Activated naive CD4-positive, alpha-beta T cell treated with anti-CD3 and anti-CD28 coated beads, Interleukin-2, amount 50 U/mL, for 24 hours (primary cell): Measurements from ENCODE around the gene METTL25.

Experiments
- H3K27ac Mint-ChIP-seq: one replicate; pipeline ENCODE4 v1.8.0; 2021; ENCODE audit warnings: mild to moderate bottlenecking, mixed read lengths
- H3K27me3 Mint-ChIP-seq: one replicate; pipeline ENCODE4 v1.8.0; 2021; ENCODE audit warnings: mixed read lengths
- H3K36me3 Mint-ChIP-seq: one replicate; pipeline ENCODE4 v1.8.0; 2021; ENCODE audit warnings: mixed read lengths
- H3K4me1 Mint-ChIP-seq: one replicate; pipeline ENCODE4 v1.8.0; 2021; ENCODE audit warnings: mixed read lengths
- H3K4me3 Mint-ChIP-seq: one replicate; pipeline ENCODE4 v1.8.0; 2021; ENCODE audit warnings: mild to moderate bottlenecking, mixed read lengths
- H3K9me3 Mint-ChIP-seq: one replicate; pipeline ENCODE4 v1.8.0; 2021; ENCODE audit warnings: mixed read lengths

The METTL25 gene

DNA sequence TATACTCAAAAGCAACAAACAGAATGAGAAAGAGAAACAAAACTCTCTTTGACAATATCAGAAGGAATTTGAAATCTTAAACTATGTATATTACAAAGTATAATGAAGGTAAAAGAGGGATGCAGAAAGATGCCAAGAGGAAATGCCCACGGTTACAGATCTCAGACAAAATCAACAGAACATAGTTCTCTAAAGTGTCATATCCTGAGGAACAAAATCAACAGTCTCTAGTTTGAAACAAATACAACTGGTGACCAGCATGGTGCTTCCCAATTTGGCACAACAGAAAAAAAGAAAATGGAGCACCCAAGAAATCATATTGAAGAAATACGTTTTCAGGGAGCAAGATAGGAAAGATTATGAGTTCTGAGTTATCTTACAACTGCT, 116.5 kb downstream of the METTL25 start:
- Mint-ChIP-seq H3K4me1 (no peaks in the 10 kb centered on the region), H3K27me3 (no peaks in the 10 kb centered on the region), H3K9me3 (no peaks in the 10 kb centered on the region), H3K4me3 (no peak overlapping the region), H3K36me3 (peaks cover 40% of the 10 kb centered on the region), H3K27ac (no peak overlapping the region)

DNA sequence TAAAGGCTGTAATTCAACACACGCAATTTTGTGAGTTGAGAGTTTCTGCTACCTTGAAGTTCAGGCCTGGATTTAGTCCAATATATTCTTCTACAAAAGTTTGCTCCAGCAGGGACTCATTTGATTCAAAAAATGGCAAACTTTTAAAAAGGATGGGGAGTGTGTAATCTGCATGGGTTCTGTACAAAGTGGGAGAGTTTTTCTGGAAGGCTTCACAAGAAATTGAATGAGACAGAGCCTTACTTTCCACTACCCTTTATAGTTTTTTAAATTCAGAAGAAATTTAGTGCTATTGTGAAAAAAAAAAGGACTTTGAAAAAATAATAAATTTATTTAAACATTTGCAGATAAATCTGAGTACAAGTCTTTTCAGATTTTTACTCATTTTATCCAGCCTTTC, 116.9 kb downstream of the METTL25 start:
- no peaks in the 10 kb centered on the region for H3K9me3 Mint-ChIP-seq
- no peak overlapping the region for H3K4me3 Mint-ChIP-seq
- H3K36me3 Mint-ChIP-seq, result peaks cover 39% of the 10 kb centered on the region
- no peak overlapping the region for H3K27ac Mint-ChIP-seq
- H3K27me3 Mint-ChIP-seq, result no peaks in the 10 kb centered on the region
- no peaks in the 10 kb centered on the region for H3K4me1 Mint-ChIP-seq

DNA sequence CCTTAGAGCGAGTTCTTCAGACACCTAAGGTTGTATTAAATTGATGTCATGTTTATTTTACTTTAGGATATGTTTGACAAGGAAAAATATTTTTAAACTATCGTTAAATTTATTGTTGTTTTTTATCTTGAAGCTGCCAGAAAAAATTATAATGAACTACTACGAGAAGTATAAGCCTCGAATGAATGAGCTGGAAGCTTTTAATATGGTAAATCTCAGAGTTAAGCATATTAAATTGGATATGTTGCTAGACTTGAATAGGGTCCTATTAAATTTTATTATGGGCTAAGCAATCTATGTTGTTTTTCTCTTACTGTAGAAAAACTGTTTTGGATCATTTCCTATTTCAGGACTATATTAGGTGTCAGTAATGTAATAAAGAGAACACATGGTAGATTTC, 118.2 kb downstream of the METTL25 start:
- H3K4me3 Mint-ChIP-seq, result no peak overlapping the region
- no peaks in the 10 kb centered on the region for H3K27me3 Mint-ChIP-seq
- no peaks in the 10 kb centered on the region for H3K9me3 Mint-ChIP-seq
- no peaks in the 10 kb centered on the region for H3K4me1 Mint-ChIP-seq
- H3K27ac Mint-ChIP-seq, result no peak overlapping the region
- H3K36me3 Mint-ChIP-seq, result peaks cover 36% of the 10 kb centered on the region

DNA sequence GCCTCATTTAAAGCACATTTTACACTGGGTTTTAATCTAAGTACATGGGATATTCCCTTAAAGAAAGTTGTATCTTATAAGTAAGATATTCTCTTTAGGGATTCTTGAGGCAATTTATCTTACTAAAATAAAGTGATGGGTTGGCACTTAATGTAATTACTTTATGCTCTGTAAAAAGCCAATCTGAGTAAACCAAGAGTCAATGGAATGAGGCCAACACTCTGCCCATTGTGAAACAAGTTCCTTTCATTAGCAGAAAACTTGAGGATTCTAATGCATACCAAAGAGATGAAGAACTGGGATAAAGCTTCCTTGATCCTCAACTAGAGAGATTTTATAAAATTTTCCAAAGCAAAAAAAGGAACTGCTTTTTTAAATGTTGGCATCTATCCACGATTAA, 121.2 kb downstream of the METTL25 start:
- Mint-ChIP-seq H3K36me3 (peaks cover 23% of the 10 kb centered on the region), H3K27me3 (no peaks in the 10 kb centered on the region), H3K27ac (no peak overlapping the region), H3K4me3 (no peak overlapping the region), H3K9me3 (peaks cover 14% of the 10 kb centered on the region), H3K4me1 (no peaks in the 10 kb centered on the region)

DNA sequence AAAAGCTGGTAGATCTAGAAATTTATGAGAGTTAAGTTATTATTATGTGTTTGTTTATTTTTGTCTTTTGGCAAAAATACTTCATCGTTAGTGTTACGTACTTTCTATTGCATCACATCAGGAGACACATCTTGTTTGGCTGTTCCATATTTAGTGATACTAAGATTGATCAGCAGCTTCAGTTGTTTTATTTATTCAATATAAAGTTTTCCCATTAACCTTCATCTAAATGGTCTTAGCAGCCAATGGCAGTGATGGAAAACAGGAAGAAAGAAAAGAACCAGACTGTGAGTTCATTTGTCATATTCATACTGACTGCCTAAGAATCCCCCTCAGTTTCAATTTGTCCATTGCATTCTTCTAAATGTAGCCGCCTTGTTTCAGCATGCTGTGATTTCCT, 122.3 kb downstream of the METTL25 start:
- Mint-ChIP-seq H3K27ac (no peak overlapping the region), H3K4me3 (no peak overlapping the region), H3K4me1 (no peaks in the 10 kb centered on the region), H3K36me3 (peaks cover 17% of the 10 kb centered on the region), H3K27me3 (no peaks in the 10 kb centered on the region), H3K9me3 (peaks cover 14% of the 10 kb centered on the region)

DNA sequence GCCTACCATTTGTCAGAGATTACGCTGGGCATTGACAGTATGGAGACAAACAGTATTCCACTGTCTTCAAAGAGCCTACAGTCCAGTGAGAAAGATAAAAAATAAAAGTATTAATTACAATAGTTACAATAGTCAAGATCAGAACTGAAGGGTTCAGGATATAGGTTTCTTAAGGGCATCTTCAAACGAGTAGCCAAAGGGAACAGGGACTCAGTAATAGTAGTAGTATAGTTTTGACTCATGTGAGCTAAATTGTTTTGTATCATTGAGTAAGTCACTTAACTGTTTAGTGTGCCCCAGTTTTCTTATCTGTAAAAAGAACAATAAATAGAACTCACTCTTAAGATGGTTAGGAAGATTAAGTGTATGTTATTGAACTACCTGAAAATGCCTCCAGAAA, 123.6 kb downstream of the METTL25 start:
- H3K27me3 Mint-ChIP-seq, result no peaks in the 10 kb centered on the region
- H3K9me3 Mint-ChIP-seq, result peaks cover 14% of the 10 kb centered on the region
- no peak overlapping the region for H3K27ac Mint-ChIP-seq
- H3K4me3 Mint-ChIP-seq, result no peak overlapping the region
- H3K4me1 Mint-ChIP-seq, result no peaks in the 10 kb centered on the region
- peaks cover 13% of the 10 kb centered on the region for H3K36me3 Mint-ChIP-seq

DNA sequence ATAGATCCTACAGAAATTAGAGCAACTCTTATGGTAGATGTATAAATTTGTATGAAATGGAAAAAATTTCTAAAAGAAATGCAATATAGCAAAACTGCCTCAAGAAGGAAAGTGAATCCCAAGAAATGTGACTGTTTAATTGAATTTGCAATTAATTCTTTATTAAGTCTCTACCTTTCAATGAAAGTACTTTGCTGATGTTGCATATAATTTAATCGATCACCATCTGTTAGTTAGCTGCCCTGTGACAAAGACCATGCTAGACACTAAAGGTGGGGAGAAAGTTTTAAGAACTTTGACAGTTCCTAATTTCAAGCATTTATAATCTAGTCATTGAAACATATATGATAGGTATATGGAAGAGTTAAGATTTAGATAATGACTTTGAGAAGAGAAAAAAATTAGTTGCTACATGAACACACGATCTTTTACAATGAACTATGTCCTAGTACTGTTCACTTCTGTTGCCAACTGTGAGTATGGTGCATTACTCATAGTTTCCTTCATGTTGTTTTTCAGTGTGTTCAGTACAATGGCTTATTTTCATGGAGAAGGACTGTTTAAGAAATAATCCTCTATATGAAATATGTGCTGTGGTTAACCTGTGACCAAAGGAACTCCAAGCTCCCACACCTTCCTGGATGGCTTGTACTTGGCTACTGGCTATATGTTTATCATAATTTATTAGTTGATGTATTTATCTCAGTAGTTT, 128.4 kb downstream of the METTL25 start:
- Mint-ChIP-seq H3K4me1 (no peaks in the 10 kb centered on the region), H3K9me3 (peaks cover 35% of the 10 kb centered on the region)

DNA sequence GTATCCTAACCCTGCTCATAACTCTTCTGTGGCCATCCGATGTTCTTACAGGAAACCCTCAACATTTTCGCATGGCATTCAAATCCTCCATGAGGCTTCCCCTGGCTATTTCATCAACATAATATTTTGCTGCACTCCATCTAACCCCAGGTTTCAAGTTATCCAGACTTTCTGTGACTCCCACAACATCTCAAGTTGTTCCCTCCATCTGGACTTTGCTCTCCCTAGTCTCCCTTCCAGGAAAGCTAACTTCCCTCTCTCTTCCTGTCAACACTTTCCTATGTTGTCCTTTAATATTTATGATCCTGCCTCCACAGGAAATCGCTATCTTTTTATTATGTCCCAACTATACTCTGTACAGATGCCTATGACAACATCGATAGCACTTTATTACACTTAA, 146.1 kb downstream of the METTL25 start:
- Mint-ChIP-seq H3K27ac (no peak overlapping the region), H3K4me1 (no peaks in the 10 kb centered on the region), H3K36me3 (no peaks in the 10 kb centered on the region), H3K4me3 (no peak overlapping the region), H3K9me3 (no peaks in the 10 kb centered on the region), H3K27me3 (peaks cover 11% of the 10 kb centered on the region)

More for the DNA sequence above, 128.4 kb downstream of the METTL25 start:
- no peak overlapping the region for H3K27ac Mint-ChIP-seq
- no peak overlapping the region for H3K4me3 Mint-ChIP-seq
- peaks cover 3% of the 10 kb centered on the region for H3K36me3 Mint-ChIP-seq
- no peaks in the 10 kb centered on the region for H3K27me3 Mint-ChIP-seq

- no peaks in the 10 kb centered on the region for H3K36me3 Mint-ChIP-seq
- no peak overlapping the region for H3K4me3 Mint-ChIP-seq
- no peaks in the 10 kb centered on the region for H3K4me1 Mint-ChIP-seq
- H3K27ac Mint-ChIP-seq, result no peak overlapping the region
- peaks cover 11% of the 10 kb centered on the region for H3K27me3 Mint-ChIP-seq
- no peaks in the 10 kb centered on the region for H3K9me3 Mint-ChIP-seq
Observed at GRCh38 chr12:82505150-82505549, 146.8 kb downstream of the METTL25 start.

GRCh38 chr12:82507686-82508085, 149.4 kb downstream of the METTL25 start:
- no peak overlapping the region for H3K4me3 Mint-ChIP-seq
- no peaks in the 10 kb centered on the region for H3K4me1 Mint-ChIP-seq
- no peaks in the 10 kb centered on the region for H3K36me3 Mint-ChIP-seq
- peaks cover 4% of the 10 kb centered on the region for H3K27me3 Mint-ChIP-seq
- H3K27ac Mint-ChIP-seq, result no peak overlapping the region
- no peaks in the 10 kb centered on the region for H3K9me3 Mint-ChIP-seq

DNA sequence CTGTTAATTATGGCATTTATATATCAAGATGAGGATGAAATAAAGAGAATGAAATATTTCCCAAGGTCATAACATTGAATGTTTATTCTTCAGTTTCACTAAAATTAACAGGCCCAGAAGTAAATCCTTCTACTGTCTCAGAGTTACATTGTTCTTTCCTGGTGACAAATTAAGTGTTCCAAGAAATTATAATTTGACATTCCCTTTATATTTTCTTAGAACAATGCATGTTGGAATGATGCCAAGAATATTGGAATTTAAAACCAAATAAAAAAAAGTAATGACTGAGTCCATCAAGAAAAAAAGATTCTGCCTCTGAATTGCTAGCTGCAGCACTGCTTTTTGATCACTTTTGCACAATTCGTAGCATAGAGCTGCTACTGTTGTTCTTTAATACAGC, 152.1 kb downstream of the METTL25 start:
- Mint-ChIP-seq H3K4me3 (no peak overlapping the region), H3K9me3 (no peaks in the 10 kb centered on the region), H3K36me3 (no peaks in the 10 kb centered on the region), H3K27me3 (no peaks in the 10 kb centered on the region), H3K4me1 (no peaks in the 10 kb centered on the region), H3K27ac (no peak overlapping the region)

DNA sequence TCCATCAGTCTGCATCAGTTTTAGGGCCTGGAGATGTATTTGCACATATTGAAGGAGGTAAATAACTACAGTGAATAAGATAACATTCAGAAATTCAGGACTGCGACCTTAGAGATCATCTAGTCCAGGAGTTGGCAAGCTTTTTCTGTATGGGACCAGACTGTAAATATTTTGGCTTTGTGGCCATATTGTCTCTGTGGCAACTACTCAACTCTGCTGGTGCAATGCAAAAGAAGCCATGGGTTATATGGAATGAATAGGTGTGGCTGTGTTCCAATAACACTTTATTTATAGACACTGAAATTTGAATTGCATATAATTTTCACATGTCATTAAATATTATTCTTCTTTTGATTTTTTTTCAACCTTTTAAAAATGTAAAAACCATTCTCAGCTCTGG, 156.6 kb downstream of the METTL25 start:
- no peak overlapping the region for H3K4me3 Mint-ChIP-seq
- H3K27me3 Mint-ChIP-seq, result peaks cover 4% of the 10 kb centered on the region
- H3K27ac Mint-ChIP-seq, result no peak overlapping the region
- no peaks in the 10 kb centered on the region for H3K4me1 Mint-ChIP-seq
- H3K36me3 Mint-ChIP-seq, result no peaks in the 10 kb centered on the region
- no peaks in the 10 kb centered on the region for H3K9me3 Mint-ChIP-seq

DNA sequence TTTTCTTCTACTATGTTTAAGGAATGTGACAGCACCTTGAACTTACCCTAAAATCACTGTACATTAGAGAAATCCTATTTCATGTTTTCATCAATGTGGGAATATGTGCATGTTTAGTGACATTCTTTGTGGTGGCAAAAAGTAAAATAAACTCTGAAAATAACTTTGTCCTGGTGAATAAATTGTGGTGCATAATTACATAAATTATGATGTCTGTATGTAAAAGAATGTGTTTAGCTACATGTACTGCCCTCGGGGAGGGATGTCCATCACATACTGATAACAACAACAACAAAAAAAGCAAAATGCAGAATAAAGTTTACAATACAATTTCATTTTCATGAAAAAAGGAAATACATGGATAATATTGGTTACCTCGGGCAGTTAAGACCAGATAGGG, 157.3 kb downstream of the METTL25 start:
- H3K27me3 Mint-ChIP-seq, result peaks cover 4% of the 10 kb centered on the region
- H3K9me3 Mint-ChIP-seq, result no peaks in the 10 kb centered on the region
- H3K4me3 Mint-ChIP-seq, result no peak overlapping the region
- H3K4me1 Mint-ChIP-seq, result no peaks in the 10 kb centered on the region
- no peaks in the 10 kb centered on the region for H3K36me3 Mint-ChIP-seq
- no peak overlapping the region for H3K27ac Mint-ChIP-seq

DNA sequence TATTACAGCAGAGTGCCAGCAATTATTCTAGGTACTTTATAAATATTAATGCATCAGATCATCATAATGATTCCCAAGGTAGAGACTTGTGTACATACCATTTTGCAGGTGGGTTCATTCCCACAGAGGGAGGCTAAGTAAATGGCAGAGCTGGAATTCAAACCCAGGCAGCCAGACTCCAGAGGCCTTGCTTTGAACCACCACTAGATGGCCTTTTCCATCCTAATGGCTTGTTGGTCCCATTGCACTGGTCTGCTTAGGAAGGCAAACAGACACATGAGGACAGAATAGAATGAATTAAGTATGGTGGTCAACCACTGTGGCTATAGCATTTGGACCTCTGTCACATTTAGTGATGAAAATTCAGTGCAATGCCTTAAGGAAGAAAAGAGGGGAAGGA, 158.7 kb downstream of the METTL25 start:
- Mint-ChIP-seq H3K4me1 (no peaks in the 10 kb centered on the region), H3K9me3 (no peaks in the 10 kb centered on the region), H3K36me3 (no peaks in the 10 kb centered on the region), H3K27ac (no peak overlapping the region), H3K27me3 (peaks cover 4% of the 10 kb centered on the region), H3K4me3 (no peak overlapping the region)

DNA sequence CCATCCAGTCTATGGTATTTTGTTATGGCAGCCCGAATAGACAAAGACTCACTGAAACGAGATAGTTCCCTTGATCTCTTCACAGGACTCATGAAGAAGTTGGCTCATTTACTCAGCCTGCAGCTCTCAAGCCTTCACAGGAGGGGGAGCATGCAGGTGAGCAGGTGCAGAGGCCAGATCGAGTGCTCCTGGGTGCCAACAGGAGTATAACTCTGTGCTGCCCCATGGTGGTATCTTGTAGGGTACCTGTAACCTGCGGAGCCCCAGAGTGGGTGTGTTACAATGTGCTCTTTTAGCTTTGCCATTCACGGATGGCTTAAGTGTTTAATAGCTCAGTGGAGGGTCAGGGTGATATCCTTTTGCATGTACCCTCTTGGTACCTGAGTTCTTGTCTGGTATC, 159.5 kb downstream of the METTL25 start:
- peaks cover 4% of the 10 kb centered on the region for H3K27me3 Mint-ChIP-seq
- no peaks in the 10 kb centered on the region for H3K9me3 Mint-ChIP-seq
- no peaks in the 10 kb centered on the region for H3K36me3 Mint-ChIP-seq
- no peaks in the 10 kb centered on the region for H3K4me1 Mint-ChIP-seq
- H3K27ac Mint-ChIP-seq, result no peak overlapping the region
- H3K4me3 Mint-ChIP-seq, result no peak overlapping the region

DNA sequence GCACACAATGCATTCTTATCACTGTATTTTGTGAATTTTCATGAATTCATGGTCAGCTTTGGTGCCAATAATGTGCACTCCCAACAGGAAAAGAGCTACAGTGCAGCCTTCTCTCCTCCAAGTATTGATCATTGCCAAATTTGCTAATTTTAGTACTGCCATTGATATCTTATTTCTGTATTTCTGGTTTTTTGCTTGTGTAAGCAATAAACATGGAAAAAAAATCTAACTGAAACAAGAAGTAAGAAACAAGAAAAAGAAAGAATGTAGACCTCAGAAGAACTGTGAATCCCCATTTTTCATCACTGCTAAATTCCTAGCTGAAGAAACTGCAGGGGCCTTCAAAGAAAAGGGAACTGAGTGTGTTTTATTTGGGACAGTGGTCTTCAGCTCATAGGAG, 161.2 kb downstream of the METTL25 start:
- Mint-ChIP-seq H3K27ac (no peak overlapping the region), H3K27me3 (peaks cover 4% of the 10 kb centered on the region), H3K4me3 (no peak overlapping the region), H3K36me3 (no peaks in the 10 kb centered on the region), H3K4me1 (no peaks in the 10 kb centered on the region), H3K9me3 (no peaks in the 10 kb centered on the region)

DNA sequence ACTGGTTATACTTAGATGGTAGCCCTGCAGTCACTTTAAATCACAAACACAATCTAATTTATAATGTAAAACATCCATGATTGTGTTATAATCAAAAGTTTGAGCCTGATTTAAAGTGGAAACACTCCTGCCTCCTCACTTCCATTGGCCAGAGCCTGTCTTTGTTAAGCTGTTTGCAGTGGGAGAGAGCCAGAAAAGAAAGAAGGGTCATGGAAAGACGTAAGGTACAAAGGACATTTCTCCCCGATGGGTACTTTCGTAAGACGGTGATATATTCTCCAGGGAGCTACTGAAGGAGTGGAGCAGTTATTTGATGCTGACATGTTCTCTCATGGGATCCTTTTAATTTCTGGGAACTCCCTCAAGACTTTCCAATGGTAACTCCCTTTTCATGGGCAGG, 164.0 kb downstream of the METTL25 start:
- no peaks in the 10 kb centered on the region for H3K36me3 Mint-ChIP-seq
- H3K27me3 Mint-ChIP-seq, result peaks cover 2% of the 10 kb centered on the region
- no peaks in the 10 kb centered on the region for H3K9me3 Mint-ChIP-seq
- no peak overlapping the region for H3K27ac Mint-ChIP-seq
- H3K4me3 Mint-ChIP-seq, result no peak overlapping the region
- no peaks in the 10 kb centered on the region for H3K4me1 Mint-ChIP-seq
